ENCODE results near the gene CARM1. TPM values are rescaled to one million over a fixed set of nuclear protein-coding genes. Genes with fewer than 3 reads are reported as not detected.
A peak's percentile ranks its signal among the peaks of the same experiment; 100 is the strongest.
"Not testable (repeated sequence)": the region's sequence is repeated elsewhere in the genome, so short reads cannot be mapped to it uniquely, and the experiment has no call there.

Gene CARM1
- total and polyA plus RNA-seq, 5 donors, result 30.8 to 37.2 (median 32.6) TPM

DNA sequence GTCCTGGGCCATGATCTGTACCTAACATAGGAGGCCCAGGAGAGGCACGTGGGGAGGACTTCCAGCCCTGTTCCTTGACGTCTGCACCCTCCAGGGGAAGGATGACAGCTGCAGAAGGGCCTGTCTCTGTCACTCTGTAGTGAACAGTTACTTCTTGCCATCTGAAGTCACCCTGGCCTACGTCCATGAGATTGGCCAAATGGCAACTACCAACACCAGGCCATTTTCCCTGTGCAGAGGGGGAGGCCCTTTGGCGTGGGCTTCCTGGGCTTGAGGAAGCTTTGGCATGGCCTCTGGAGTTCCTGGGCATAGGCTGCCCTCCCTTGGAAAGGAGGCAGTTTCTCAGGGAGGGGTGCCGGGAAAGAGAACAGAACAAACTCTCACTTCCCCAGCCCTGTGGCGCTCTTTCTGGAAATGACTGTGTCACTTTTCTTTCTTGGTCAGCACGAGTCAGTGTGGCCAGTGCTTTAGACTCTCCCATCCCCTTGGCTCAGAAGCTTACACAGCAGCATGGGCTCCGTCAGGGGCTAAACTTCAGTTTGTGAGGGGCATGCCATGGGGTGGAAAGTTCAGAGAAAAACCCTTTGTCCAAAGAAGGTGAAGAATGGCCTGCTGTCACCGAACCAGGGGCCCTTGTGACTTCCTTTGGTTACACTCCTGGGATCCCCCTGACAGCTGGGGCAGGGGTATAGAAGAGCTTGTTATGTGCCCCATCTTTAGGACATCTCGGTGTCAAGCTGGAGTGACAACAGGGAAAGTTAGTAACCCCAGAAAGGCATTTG lies 5.3 kb downstream of the CARM1 start:
- H3K9me3 ChIP-seq (ENCODE audit: control insufficient read depth, low read length), result no peaks in the 10 kb centered on the region
- H3K4me1 ChIP-seq (ENCODE audit: control insufficient read depth, insufficient read depth, low read length), result peaks cover 7% of the 10 kb centered on the region
- ATAC-seq (peak; percentile 50 to 51), DNase-seq (peak in 2 of 3 donors; percentile 52 to 73)
- intact Hi-C loops (cut with DNase I), result loop anchor here in 3 of 4 donors (5.0 to 10.0 kb wide), 2 partner anchors 41 to 48 kb away; partner anchors contain the start of genes TIMM29 (in 2 of the 3) and YIPF2 (in 2 of the 3)
- no peak overlapping the region for H3K4me3 ChIP-seq (ENCODE audit: low read length)
- H3K27ac ChIP-seq (ENCODE audit: low read length), result peak overlapping the region; percentile 87
- no peaks in the 10 kb centered on the region for H3K27me3 ChIP-seq (ENCODE audit: control insufficient read depth, insufficient read depth)
- WGBS, result 55% methylated on average over 10 of the region's 10 CpGs

DNA sequence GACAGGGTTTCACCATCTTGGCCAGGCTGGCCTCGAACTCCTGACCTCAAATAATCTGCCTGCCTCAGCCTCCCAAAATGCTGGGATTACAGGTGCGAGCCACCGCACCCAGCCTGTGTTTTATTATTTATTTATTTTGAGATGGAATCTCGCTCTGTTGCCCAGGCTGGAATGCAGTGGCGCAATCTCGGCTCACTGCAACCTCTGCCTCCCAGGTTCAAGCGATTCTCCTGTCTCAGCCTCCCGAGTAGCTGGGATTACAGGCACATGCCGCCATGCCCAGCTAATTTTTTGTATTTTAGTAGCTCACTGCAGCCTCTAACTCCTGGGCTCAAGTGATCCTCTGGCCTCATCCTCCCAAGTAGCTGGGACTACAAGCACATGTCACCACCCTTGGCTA lies 6.3 kb downstream of the CARM1 start:
- H3K9me3 ChIP-seq (ENCODE audit: control insufficient read depth, low read length); H3K27ac ChIP-seq (ENCODE audit: low read length); H3K27me3 ChIP-seq (ENCODE audit: control insufficient read depth, insufficient read depth); ATAC-seq; H3K4me3 ChIP-seq (ENCODE audit: low read length); DNase-seq: not testable (repeated sequence)
- H3K4me1 ChIP-seq (ENCODE audit: control insufficient read depth, insufficient read depth, low read length), result peaks cover 11% of the 10 kb centered on the region
- 97% methylated on average over 9 of the region's 9 CpGs for WGBS
- intact Hi-C loops (cut with DNase I), result loop anchor here in 3 of 4 donors (5.0 to 10.0 kb wide), 2 partner anchors 40 to 47 kb away; partner anchors contain the start of genes TIMM29 (in 2 of the 3) and YIPF2 (in 2 of the 3)

DNA sequence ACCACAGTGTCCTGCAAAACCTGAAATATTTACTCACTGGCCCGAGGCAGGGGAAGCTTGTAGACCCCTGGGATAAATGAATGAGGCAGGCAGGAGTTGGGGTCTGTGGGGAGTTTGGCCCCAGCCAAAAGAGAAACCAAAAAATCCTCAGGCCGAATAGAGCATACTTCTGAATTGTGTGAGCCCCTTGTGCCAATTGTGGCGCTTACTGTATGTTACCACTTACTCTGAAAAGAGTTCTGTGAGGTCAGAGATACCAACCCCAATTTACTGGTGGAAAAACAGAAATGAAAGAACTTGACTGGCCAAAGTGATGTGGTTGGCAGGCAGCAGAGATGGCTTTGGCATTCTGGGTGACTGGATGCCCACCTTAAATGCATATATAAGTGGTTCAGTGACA lies 6.9 kb downstream of the CARM1 start:
- Histone ChIP-seq H3K4me3 (ENCODE audit: low read length) (no peak overlapping the region), H3K9me3 (ENCODE audit: control insufficient read depth, low read length) (no peaks in the 10 kb centered on the region), H3K27ac (ENCODE audit: low read length) (no peak overlapping the region), H3K4me1 (ENCODE audit: control insufficient read depth, insufficient read depth, low read length) (peaks cover 11% of the 10 kb centered on the region), H3K27me3 (ENCODE audit: control insufficient read depth, insufficient read depth) (no peaks in the 10 kb centered on the region)
- intact Hi-C loops (cut with DNase I), result loop anchor here in 3 of 4 donors (5.0 to 10.0 kb wide), 2 partner anchors 39 to 47 kb away; partner anchors contain the start of genes TIMM29 (in 2 of the 3) and YIPF2 (in 2 of the 3)
- DNase-seq, result no peak
- WGBS, result 67% methylated on average over 3 of the region's 3 CpGs
- no peak for ATAC-seq

DNA sequence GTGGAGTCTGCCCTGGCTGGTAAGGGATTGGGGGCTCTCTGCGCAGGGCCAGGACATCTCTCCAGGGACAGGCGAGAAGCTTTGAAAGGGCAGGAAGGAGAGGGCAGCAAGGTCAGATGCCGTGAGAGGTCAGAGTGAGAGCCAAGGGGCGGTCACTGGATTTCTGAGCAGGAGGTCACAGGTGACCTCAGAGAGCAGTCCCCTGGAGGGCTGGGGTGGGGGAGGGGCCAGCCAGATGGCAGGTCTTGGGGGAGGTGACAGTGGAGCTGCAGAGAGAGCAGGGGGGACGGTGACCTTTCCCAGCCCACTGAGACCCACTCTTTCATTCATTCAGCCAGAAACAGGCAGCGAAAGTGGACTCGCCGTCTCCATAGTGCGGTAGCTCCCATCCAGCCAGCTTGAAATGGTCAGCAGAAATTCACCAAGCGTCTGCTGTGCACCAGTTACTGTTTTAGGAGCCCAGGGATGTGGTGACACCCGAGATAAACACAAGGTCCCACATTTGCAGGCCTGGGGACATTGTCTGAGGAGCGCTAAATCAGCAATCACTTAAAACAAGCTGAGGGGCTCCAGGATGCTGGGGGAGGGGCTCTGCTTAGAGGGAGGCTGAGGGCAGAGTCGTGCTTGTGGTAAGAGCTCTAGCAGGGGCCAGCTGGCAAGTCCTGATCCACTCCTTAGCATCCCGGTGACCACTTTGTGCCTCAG lies 10.2 kb downstream of the CARM1 start:
- H3K4me3 ChIP-seq (ENCODE audit: low read length), result no peak overlapping the region
- H3K27me3 ChIP-seq (ENCODE audit: control insufficient read depth, insufficient read depth), result no peaks in the 10 kb centered on the region
- no peaks in the 10 kb centered on the region for H3K9me3 ChIP-seq (ENCODE audit: control insufficient read depth, low read length)
- H3K4me1 ChIP-seq (ENCODE audit: control insufficient read depth, insufficient read depth, low read length), result peaks cover 9% of the 10 kb centered on the region
- ATAC-seq, result no peak
- peak overlapping the region; percentile 61 for H3K27ac ChIP-seq (ENCODE audit: low read length)
- intact Hi-C loops (cut with DNase I), result no loop called here
- DNase-seq, result peak in 1 of 3 donors; percentile 55
- 61% methylated on average over 14 of the region's 14 CpGs for WGBS

DNA sequence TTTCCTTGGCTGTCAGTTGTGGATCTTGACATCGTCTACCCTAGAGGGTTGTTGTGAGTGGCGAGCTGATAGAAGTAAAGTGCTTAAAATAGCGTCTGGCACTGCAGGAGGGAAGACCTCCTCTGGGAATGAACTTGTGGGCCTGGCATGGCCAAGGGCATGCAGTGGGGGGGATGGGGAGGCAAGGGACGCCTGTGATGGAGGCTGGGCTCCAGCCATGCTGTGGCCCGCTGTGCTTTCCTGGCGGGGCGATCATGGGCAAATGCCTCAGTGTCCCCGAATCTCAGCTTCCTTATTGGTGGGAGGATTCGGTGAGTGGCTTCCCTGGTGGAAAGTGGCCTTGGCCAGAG lies 10.7 kb downstream of the CARM1 start:
- intact Hi-C loops (cut with DNase I), result no loop called here
- Histone ChIP-seq H3K27me3 (ENCODE audit: control insufficient read depth, insufficient read depth) (no peaks in the 10 kb centered on the region), H3K9me3 (ENCODE audit: control insufficient read depth, low read length) (no peaks in the 10 kb centered on the region), H3K4me3 (ENCODE audit: low read length) (no peak overlapping the region), H3K4me1 (ENCODE audit: control insufficient read depth, insufficient read depth, low read length) (peaks cover 9% of the 10 kb centered on the region), H3K27ac (ENCODE audit: low read length) (peak overlapping the region; percentile 61)
- DNase-seq (peak in 1 of 3 donors; percentile 71), ATAC-seq (peak; percentile 43 to 47)
- 64% methylated on average over 9 of the region's 9 CpGs for WGBS

DNA sequence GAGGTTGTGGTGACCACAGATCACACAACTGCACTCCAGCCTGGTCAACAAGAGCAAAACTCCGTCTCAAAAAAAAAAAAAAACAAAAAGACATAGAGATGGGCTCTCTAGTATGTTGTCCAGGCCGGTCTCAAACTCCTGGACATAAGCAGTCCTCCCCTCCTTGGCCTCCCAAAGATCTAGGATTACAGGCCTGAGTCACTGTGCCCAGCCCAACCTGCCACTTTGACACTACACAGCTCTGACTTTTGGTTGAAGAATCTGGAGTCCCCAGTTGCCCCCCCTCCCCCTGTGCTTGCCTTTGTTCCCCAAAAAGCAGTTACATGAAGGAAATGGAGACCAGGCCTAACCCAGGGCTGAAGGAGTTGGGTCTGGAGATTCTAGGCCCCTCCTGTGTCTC lies 12.9 kb downstream of the CARM1 start:
- DNase-seq, result no peak
- Histone ChIP-seq H3K9me3 (ENCODE audit: control insufficient read depth, low read length) (no peaks in the 10 kb centered on the region), H3K4me3 (ENCODE audit: low read length) (no peak overlapping the region), H3K27me3 (ENCODE audit: control insufficient read depth, insufficient read depth) (no peaks in the 10 kb centered on the region), H3K4me1 (ENCODE audit: control insufficient read depth, insufficient read depth, low read length) (peaks cover 9% of the 10 kb centered on the region), H3K27ac (ENCODE audit: low read length) (no peak overlapping the region)
- WGBS, result 77% methylated on average over 2 of the region's 2 CpGs
- ATAC-seq, result no peak
- intact Hi-C loops (cut with DNase I), result no loop called here

DNA sequence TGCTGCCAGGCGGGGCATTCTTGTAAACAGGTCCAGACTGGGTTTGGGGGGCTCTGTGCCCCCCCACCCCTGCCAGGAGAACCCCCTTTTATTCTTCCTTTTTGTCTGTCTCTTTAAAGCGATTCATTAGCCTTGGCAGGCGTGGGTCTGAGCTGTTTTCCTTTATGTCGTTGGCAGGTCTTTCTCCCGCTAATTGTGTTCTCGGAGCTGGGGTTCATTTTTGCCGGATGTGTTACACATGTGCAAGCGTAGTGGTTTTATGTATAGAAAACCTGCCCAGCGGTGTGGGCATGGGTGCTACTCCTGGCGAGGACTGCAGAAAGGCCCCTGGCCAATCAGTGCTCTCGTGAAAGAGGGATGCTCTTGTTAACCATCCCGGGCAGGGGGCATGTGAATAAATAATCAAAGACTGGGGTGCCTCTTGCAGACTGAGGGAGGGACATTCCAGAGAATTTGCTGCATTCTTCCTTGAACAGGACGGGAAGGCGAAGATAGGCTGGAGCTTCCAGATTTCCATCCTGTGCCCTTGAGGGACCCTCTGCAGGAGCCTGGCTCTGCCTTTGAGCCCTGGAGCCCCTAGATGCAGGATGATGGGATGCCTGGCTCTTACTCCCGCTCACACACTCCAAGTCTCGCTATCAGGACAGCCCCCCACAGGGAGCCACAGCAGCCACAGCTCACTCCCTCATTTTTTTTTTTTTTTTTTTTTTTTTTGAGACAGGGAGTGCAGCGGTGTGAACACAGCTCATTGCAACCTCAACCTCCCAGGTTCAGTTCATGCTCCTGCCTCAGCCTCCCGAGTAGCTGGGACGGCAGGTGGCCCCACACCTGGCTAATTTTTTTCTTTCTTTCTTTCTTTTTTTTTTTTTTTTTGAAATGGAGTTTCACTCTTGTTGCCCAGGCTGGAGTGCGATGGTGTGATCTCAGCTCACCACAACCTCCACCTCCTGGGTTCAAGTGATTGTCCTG lies 14.1 kb downstream of the CARM1 start:
- H3K27ac ChIP-seq (ENCODE audit: low read length), result no peak overlapping the region
- intact Hi-C loops (cut with DNase I), result no loop called here

DNA sequence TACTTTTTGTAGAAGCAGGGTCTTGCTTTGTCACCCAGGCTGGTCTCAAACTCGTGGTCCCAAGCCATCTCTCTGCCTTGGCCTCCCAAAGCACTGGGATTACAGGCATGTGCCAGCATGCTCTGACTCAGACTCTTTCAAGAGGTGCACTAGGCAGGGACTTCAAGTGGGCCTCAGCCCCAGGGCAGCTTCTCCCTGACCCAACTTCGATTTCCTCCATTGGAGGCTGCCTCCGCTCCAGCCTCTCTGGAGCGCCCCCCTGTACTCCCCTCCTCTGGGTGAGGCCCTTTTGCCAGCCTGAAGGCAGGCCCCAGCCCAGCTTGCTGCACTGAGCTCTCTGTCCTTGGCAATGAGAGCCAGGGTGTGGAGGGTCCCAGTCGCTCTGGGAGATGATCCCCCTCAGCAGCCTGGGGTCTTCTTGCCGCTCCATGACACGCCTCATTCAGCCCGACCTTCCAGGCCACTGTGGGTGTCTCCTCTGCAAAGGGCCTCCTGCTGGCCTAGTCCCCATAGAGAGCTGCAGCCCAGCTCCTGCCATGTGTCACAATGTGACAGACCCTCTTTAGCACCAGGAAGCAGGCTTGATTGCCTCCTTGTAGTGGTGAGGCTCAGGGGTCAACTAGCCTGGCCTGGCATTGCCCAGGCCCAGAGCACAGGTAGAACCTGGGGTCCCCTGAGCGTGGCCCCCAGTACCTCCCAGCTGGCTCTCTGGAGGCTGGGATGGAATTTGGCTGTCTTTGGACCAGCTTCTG lies 16.4 kb downstream of the CARM1 start:
- Histone ChIP-seq H3K4me1 (ENCODE audit: control insufficient read depth, insufficient read depth, low read length) (peaks cover 6% of the 10 kb centered on the region), H3K27me3 (ENCODE audit: control insufficient read depth, insufficient read depth) (no peaks in the 10 kb centered on the region), H3K27ac (ENCODE audit: low read length) (no peak overlapping the region), H3K9me3 (ENCODE audit: control insufficient read depth, low read length) (no peaks in the 10 kb centered on the region), H3K4me3 (ENCODE audit: low read length) (no peak overlapping the region)
- 90% methylated on average over 9 of the region's 9 CpGs for WGBS
- DNase-seq, result no peak
- intact Hi-C loops (cut with DNase I), result no loop called here
- ATAC-seq, result no peak

More for the DNA sequence above, 14.1 kb downstream of the CARM1 start:
- Histone ChIP-seq H3K4me1 (ENCODE audit: control insufficient read depth, insufficient read depth, low read length) (peaks cover 9% of the 10 kb centered on the region), H3K9me3 (ENCODE audit: control insufficient read depth, low read length) (no peaks in the 10 kb centered on the region), H3K4me3 (ENCODE audit: low read length) (no peak overlapping the region), H3K27me3 (ENCODE audit: control insufficient read depth, insufficient read depth) (no peaks in the 10 kb centered on the region)
- 64% methylated on average over 20 of the region's 20 CpGs for WGBS
- ATAC-seq, result no peak
- DNase-seq, result no peak

DNA sequence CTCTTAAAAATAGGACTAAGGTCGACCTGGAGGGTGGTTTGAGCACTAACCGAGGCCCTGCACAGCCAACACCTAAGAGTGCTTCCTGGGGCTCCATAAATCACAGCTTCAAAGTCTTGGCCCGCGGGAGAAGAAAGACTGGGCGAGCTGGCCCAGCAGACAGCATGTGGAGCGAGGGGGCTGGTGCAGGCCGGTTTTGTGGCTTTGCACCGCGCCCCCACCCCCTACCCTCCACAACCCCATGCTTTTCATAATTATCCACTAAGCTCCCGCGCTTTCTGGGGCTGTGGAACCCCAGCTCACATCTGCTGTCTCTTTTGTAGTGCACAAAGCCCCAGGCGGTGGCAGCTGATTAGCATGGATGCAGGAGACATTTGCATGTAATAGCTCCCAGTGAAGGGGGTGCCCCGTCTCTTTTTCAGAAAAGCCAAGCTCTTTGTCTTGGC lies 17.1 kb downstream of the CARM1 start:
- peaks cover 6% of the 10 kb centered on the region for H3K4me1 ChIP-seq (ENCODE audit: control insufficient read depth, insufficient read depth, low read length)
- no peak overlapping the region for H3K4me3 ChIP-seq (ENCODE audit: low read length)
- H3K27ac ChIP-seq (ENCODE audit: low read length), result no peak overlapping the region
- no peaks in the 10 kb centered on the region for H3K27me3 ChIP-seq (ENCODE audit: control insufficient read depth, insufficient read depth)
- no peaks in the 10 kb centered on the region for H3K9me3 ChIP-seq (ENCODE audit: control insufficient read depth, low read length)
- no peak for DNase-seq
- intact Hi-C loops (cut with DNase I), result no loop called here
- 68% methylated on average over 13 of the region's 13 CpGs for WGBS
- no peak for ATAC-seq

DNA sequence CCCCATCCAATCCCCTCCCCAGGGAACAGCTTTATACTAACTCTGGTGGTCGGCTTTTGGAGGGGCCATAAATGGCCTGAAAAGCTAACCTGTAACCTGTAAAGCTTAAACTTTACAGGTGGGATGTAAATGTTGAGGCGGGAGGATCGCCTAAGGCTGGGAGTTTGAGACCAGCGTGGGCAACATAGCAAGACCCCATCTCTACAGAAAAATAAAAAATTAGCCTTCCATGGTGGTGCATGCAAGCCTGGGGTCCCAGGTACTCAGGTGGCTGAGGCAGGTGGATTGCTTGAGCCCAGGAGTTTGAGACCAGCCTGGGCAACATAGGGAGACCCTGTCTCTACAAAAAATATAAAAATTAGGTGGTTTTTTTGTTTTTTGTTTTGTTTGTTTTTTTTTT lies 18.5 kb downstream of the CARM1 start:
- DNase-seq (no peak), ATAC-seq (no peak)
- Histone ChIP-seq H3K4me3 (ENCODE audit: low read length) (no peak overlapping the region), H3K4me1 (ENCODE audit: control insufficient read depth, insufficient read depth, low read length) (peaks cover 6% of the 10 kb centered on the region), H3K27me3 (ENCODE audit: control insufficient read depth, insufficient read depth) (no peaks in the 10 kb centered on the region), H3K27ac (ENCODE audit: low read length) (no peak overlapping the region), H3K9me3 (ENCODE audit: control insufficient read depth, low read length) (no peaks in the 10 kb centered on the region)
- WGBS, result 96% methylated on average over 4 of the region's 4 CpGs
- intact Hi-C loops (cut with DNase I), result no loop called here

All from right cardiac atrium (tissue), 5 donors.